Measurements from ENCODE around the gene YPEL1.

- TF ChIP-seq EGR1 (IDR thresholded peaks at IDR 0.05; ENCODE audit: low read depth in 2 of 2) = no peak
- TF ChIP-seq CTCF (IDR thresholded peaks at IDR 0.05; ENCODE audit: low read depth, low read length, missing input control) = no peak
Observed at GRCh38 chr22:21669026-21669425, 66.6 kb downstream of the YPEL1 start.

Data from liver (tissue), 3 donors.